Erythroblast (primary cell): ENCODE data around the gene MTCL1.
A peak's percentile ranks its signal among the peaks of the same experiment; 100 is the strongest.

Experiments
- DNase-seq, 2 experiments: peaks; one replicate each; lab custom pipeline; 2025; lab: John Stamatoyannopoulos, UW
- GATA1 ChIP-seq: IDR thresholded peaks from 2 replicates; pipeline ENCODE4 v1.6.1; 2011; ENCODE audit warnings: low read depth, mild to moderate bottlenecking, control low read depth, low read length, moderate library complexity
- POLR2A ChIP-seq: IDR thresholded peaks from 2 replicates; pipeline ENCODE4 v1.6.1; 2011; ENCODE audit warnings: mild to moderate bottlenecking, low read length

MTCL1 gene

DNA sequence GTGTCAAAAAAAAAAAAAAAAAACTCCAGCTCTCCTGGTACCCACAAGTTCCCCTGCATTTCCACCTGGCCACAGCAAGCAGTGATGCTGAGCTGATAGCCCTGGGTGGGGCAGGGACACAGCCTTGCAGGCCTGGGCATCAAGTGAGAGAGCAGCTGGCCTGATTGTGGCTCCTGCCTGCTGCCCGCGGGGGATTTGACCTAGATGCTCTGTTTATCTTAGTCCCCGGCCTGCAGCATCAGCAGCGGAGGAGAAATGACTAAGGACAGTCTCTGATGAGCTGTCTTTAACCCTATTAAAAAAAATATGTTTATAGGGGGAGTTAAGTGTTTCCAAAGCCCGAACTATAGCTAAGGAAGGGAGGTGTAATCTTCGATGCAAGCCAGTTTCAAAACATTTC lies 102.6 kb downstream of the MTCL1 start:
- TF ChIP-seq GATA1 (no peak), POLR2A (no peak)
- no peak for DNase-seq

GRCh38 chr18:8809514-8809913 lies 104.2 kb downstream of the MTCL1 start:
- no peak for TF ChIP-seq GATA1
- TF ChIP-seq POLR2A = no peak
- DNase-seq = no peak

DNA sequence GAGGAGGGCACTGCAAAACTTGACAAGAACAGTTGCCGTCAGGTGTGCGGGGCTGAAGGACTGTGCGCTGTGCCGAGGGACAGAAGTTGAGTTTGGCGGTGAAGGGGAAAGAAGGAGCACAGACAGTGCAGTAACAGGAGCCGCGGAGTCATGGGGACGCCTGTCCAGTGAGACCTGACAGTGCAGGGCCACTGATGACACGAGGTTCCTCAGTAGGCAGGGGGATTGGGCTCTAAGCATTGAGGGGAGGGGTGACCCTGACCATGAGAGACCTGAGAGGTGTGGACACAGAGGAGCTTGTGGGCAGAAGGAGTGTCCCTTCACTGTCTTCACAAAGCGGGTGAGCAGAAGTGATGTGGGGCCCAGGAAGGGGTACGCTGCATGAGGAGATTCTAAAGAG lies 104.8 kb downstream of the MTCL1 start:
- no peak for TF ChIP-seq GATA1
- TF ChIP-seq POLR2A = no peak

DNA sequence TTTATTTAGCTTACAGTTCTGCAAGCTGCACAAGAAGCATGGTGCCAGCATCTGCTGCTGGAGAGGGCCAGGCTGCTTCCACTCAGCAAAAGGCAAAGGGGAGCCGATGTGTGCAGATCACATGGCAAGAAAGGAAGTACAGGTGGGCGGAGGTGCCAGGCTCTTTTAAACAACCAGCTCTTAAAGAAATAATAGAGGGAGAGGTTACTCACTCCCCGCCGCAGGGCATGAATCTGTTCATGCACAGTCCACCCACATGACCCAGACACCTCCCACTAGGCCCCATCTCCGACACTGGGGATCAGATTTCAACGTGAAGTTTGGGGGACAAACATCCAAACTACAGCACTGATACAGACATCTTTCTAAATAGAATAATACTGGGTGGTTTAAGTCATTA lies 105.8 kb downstream of the MTCL1 start:
- DNase-seq = no peak
- no peak for TF ChIP-seq GATA1
- TF ChIP-seq POLR2A = no peak

More for the DNA sequence above, 104.8 kb downstream of the MTCL1 start:
- DNase-seq = no peak

GRCh38 chr18:8812631-8813030 lies 107.3 kb downstream of the MTCL1 start:
- no peak for DNase-seq
- TF ChIP-seq POLR2A (no peak), GATA1 (no peak)

DNA sequence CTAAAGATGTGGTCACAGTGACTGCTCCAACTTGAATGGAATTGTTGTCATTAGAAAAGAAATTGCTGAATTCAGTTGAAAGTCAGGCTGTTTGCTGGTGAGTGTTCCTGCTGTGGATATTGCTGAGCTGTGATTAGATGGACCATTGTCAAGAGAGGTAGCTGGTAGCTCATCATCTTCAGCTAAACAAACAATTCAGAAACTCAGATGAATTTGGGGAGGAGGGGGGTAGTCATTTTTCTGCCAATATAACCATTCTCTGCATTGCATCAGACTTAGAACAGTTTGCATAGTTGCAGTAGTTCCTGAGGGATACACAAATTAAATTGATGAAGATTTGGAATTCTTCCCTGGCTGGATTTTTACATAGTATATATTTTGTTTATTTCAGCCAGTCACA lies 108.3 kb downstream of the MTCL1 start:
- TF ChIP-seq POLR2A = no peak
- no peak for TF ChIP-seq GATA1
- no peak for DNase-seq

- TF ChIP-seq GATA1 (no peak), POLR2A (no peak)
- DNase-seq = no peak
These were observed 108.8 kb downstream of the MTCL1 start for GRCh38 chr18:8814206-8814605.

DNA sequence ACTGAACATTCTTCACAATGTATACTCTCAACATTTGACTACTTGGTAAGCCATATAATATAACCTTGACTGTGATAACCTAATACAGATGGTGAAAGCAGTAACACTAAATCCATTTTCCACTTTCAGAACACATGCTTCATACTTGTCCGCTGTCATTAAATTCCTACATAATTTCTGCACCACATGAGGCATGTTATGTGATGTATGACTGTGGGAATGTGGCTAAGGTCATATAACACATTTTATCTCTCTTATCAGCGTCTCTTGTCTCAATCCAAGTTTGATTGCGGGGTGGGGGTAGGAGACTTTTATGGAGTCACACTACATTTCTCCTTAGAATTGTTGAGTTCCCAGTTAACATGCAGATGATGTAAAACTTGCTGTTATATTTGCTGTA lies 110.9 kb downstream of the MTCL1 start:
- DNase-seq = no peak
- no peak for TF ChIP-seq POLR2A

DNA sequence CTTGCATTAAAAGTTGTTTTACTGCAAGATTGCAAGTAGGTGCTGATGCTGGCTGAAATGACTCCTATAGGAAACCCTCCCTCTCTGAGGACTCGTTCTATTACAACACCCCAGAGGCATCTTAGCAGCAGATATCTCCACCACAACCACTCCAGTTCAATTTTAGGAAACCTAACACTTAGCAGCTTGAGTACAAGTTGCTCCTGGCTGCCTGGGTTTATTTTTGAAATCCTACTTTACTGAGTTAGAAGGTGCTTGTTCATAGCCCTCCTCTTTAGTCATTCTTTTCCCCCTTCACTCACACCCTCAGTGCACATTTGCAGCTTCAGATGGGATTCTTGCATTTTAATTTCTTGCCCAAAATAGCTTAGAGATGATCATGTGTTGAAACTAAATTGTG lies 111.5 kb downstream of the MTCL1 start:
- TF ChIP-seq GATA1 = no peak
- no peak for TF ChIP-seq POLR2A
- no peak for DNase-seq

DNA sequence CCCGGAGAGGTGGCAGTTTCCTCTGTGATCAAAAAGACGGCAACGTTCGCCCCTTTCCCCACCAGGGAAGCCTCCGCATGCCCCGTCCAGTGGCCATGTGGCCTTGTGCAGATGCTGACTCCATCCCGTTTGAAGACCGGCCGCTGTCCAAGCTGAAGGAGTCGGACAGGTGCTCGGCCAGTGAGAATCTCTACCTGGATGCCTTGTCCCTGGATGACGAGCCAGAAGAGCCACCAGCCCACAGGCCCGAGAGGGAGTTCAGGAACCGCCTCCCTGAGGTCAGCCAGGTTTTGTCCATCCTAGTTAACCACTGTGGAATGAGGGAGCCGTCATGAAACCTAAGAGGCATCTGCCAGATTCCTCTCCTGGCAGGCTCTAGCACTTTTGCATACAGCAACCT lies 113.6 kb downstream of the MTCL1 start:
- TF ChIP-seq POLR2A (no peak), GATA1 (no peak)
- DNase-seq = no peak

- DNase-seq = peak; percentile 31 to 55
- TF ChIP-seq POLR2A (no peak), GATA1 (no peak)
These were observed 115.2 kb downstream of the MTCL1 start for GRCh38 chr18:8820396-8821082.

- no peak for TF ChIP-seq GATA1
- no peak for TF ChIP-seq POLR2A
- DNase-seq = no peak
These were observed 115.7 kb downstream of the MTCL1 start for GRCh38 chr18:8821083-8821465.

DNA sequence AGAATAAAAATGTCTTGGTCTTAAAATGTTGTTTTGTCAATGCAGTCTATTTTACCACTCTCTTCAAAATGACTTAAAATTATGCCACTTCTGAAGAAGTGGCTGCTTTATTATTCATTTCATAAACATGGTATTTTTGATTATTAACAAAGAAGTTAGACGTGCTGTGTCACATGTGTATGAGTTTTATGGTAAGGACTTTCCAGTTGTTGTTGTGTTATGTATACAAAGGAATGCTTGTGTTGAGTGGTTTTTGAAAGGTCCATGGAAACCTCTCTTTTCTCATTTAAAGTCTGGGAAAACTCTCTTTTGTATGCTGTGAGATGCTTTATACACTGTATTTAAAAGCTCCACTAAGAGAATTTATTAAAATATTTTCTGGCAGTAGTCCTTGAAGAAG lies 116.2 kb downstream of the MTCL1 start:
- DNase-seq = no peak
- TF ChIP-seq GATA1 = no peak
- TF ChIP-seq POLR2A = no peak

DNA sequence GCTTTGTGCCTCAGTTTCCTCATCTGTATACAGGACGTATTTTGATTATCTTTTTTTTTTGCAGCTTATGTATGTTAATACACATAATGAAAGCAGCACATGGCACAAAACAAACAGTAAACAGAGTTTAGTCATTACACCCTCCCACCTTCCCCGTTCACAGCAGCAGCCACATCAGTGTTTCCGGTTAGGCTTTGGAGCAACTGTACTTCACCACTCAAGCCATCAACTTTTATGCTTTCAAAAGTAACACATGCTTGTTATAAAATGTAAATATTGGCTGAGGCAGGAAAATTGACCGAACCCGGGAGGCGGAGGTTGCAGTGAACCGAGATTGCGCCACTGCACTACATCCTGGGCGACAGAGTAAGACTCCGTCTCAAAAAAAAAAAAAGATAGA lies 117.3 kb downstream of the MTCL1 start:
- TF ChIP-seq GATA1 = no peak
- no peak for TF ChIP-seq POLR2A

DNA sequence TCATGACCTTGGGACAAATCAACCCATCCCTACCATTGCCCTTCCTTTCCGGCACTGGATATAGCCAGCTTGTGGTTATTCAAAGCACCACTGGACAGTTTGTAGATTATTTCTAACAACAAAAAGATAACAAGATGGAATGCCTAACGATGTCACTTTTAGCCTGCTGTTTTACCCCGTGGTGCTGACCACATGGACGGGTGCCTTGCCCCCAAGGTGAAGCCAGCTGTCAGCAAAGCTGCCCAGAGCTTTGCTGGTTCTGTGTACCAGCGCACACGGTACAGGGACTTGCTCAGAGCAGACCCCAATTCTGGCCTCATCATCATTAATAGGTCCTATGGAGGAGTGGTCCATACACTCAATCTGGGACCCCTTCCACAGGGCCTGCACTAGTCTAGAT lies 118.2 kb downstream of the MTCL1 start:
- DNase-seq = no peak
- TF ChIP-seq GATA1 (no peak), POLR2A (no peak)

More for the DNA sequence above, 117.3 kb downstream of the MTCL1 start:
- no peak for DNase-seq
